Measurements from ENCODE around the gene CLN6.

DNA sequence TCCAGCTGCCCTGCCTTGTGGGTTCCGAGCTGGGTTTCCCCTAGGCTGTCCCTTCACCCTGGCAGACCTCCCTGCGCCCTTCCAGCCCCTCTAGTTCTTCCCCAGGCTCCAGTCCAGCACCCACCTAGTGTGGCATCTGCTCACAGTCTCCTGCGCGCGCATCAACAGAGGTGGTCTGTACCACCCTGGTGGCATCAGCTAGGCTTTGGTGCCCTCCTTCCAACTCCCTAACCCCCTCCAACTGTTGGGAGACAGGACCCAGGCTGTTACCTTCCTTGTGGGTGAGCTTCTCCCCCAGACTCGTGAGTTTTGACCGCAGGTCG lies 32.4 kb downstream of the CLN6 start:
- TF ChIP-seq, protein P1, sequence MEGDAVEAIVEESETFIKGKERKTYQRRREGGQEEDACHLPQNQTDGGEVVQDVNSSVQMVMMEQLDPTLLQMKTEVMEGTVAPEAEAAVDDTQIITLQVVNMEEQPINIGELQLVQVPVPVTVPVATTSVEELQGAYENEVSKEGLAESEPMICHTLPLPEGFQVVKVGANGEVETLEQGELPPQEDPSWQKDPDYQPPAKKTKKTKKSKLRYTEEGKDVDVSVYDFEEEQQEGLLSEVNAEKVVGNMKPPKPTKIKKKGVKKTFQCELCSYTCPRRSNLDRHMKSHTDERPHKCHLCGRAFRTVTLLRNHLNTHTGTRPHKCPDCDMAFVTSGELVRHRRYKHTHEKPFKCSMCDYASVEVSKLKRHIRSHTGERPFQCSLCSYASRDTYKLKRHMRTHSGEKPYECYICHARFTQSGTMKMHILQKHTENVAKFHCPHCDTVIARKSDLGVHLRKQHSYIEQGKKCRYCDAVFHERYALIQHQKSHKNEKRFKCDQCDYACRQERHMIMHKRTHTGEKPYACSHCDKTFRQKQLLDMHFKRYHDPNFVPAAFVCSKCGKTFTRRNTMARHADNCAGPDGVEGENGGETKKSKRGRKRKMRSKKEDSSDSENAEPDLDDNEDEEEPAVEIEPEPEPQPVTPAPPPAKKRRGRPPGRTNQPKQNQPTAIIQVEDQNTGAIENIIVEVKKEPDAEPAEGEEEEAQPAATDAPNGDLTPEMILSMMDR (conservative IDR thresholded peaks at IDR 0.05; ENCODE audit: low read length): no peak
- no peak for TF ChIP-seq EZH2phosphoT487 (IDR thresholded peaks at IDR 0.05; ENCODE audit: borderline replicate concordance, low read depth, low read length)
